ENCODE measurements around the gene ATP5MK. TPM values are rescaled to one million over a fixed set of nuclear protein-coding genes. Genes with fewer than 3 reads are reported as not detected.

The ATP5MK gene, protein sequence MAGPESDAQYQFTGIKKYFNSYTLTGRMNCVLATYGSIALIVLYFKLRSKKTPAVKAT
- polyA plus RNA-seq (2012; ENCODE audit: low read depth, missing spikeins) = 964 TPM

GRCh38 chr10:103396067-103396788 lies at the start of gene ATP5MK, which contains the start of gene PDCD11:
Gene ATP5MK (minus strand): TSS chr10:103396475. CDS start chr10:103392457, 4,018 bp downstream.
Gene PDCD11 (plus strand): TSS chr10:103396626. CDS start chr10:103398427, 1,801 bp downstream.
- peak; percentile 99 for FAIRE-seq
- TF ChIP-seq POLR2A (IDR thresholded peaks at IDR 0.05; ENCODE audit: low read depth, low read length) (peak; percentile 95), POU2F2 (IDR thresholded peaks at IDR 0.05; ENCODE audit: low read depth, low read length) (peak; percentile 11; the same call in 1 of the 2 replicates), PAX5 (IDR thresholded peaks at IDR 0.05; ENCODE audit: insufficient read depth, low read length, severe bottlenecking) (peak; percentile 19), POLR2AphosphoS5 (IDR thresholded peaks at IDR 0.05; ENCODE audit: low read depth, low read length) (peak; percentile 96), TAF1 (IDR thresholded peaks at IDR 0.05; ENCODE audit: low read depth, low read length) (peak; percentile 64), SPI1 (IDR thresholded peaks at IDR 0.05; ENCODE audit: low read depth, low read length) (peak; percentile 19; the same call in 1 of the 2 replicates)

GRCh38 chr10:103445366-103445765 lies 49.1 kb upstream of the ATP5MK start:
- no peak for FAIRE-seq
- no peak for DNase-seq (ENCODE audit: insufficient read length, low spot score)
- TF ChIP-seq POLR2AphosphoS5 (IDR thresholded peaks at IDR 0.05; ENCODE audit: low read depth, low read length) (no peak), TAF1 (IDR thresholded peaks at IDR 0.05; ENCODE audit: low read depth, low read length) (no peak), POLR2A (IDR thresholded peaks at IDR 0.05; ENCODE audit: low read depth, low read length) (no peak), POU2F2 (IDR thresholded peaks at IDR 0.05; ENCODE audit: low read depth, low read length) (no peak), PAX5 (IDR thresholded peaks at IDR 0.05; ENCODE audit: insufficient read depth, low read length, severe bottlenecking) (no peak), SPI1 (IDR thresholded peaks at IDR 0.05; ENCODE audit: low read depth, low read length) (no peak)

More at GRCh38 chr10:103396067-103396788, at the start of gene ATP5MK, which contains the start of gene PDCD11:
- peak; percentile 86 for DNase-seq (ENCODE audit: insufficient read length, low spot score)

GRCh38 chr10:103444478-103444877 lies 48.2 kb upstream of the ATP5MK start:
- DNase-seq (ENCODE audit: insufficient read length, low spot score) = no peak
- FAIRE-seq = no peak
- TF ChIP-seq POU2F2 (IDR thresholded peaks at IDR 0.05; ENCODE audit: low read depth, low read length) = no peak
- TF ChIP-seq TAF1 (IDR thresholded peaks at IDR 0.05; ENCODE audit: low read depth, low read length) = no peak
- no peak for TF ChIP-seq POLR2AphosphoS5 (IDR thresholded peaks at IDR 0.05; ENCODE audit: low read depth, low read length)
- TF ChIP-seq POLR2A (IDR thresholded peaks at IDR 0.05; ENCODE audit: low read depth, low read length) = no peak
- TF ChIP-seq SPI1 (IDR thresholded peaks at IDR 0.05; ENCODE audit: low read depth, low read length) = no peak
- TF ChIP-seq PAX5 (IDR thresholded peaks at IDR 0.05; ENCODE audit: insufficient read depth, low read length, severe bottlenecking) = no peak

GRCh38 chr10:103443475-103444185 lies 47.4 kb upstream of the ATP5MK start:
- 0 out of 2 replicates have a peak, but pooled peaks have one; percentile 32 for TF ChIP-seq POLR2A (IDR thresholded peaks at IDR 0.05; ENCODE audit: low read depth, low read length)
- no peak for TF ChIP-seq TAF1 (IDR thresholded peaks at IDR 0.05; ENCODE audit: low read depth, low read length)
- DNase-seq (ENCODE audit: insufficient read length, low spot score) (no peak), FAIRE-seq (no peak)

- no peak for FAIRE-seq
- DNase-seq (ENCODE audit: insufficient read length, low spot score) = no peak
- TF ChIP-seq POLR2A (IDR thresholded peaks at IDR 0.05; ENCODE audit: low read depth, low read length) (no peak), TAF1 (IDR thresholded peaks at IDR 0.05; ENCODE audit: low read depth, low read length) (no peak), POU2F2 (IDR thresholded peaks at IDR 0.05; ENCODE audit: low read depth, low read length) (no peak)
Observed at GRCh38 chr10:103442031-103442461, 45.8 kb upstream of the ATP5MK start.

DNA sequence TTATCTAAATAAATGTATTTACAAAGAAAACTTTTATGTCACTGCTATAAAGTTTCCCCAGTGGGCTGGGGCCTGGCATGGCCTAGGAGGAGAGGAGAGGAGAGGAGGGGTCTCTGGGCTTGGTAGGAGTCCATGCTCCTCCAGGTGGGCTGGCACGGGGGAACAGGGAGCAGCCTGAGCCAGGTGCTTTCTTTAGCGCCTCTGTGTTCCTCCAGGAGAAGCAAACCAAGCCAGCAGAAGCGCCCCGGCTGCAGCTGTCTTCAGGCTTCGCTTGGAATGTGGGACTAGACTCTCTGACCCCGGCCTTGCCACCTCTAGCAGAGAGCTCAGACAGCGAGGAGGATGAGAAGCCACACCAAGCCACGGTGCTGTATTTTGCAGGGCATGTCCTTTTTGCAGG lies 45.3 kb upstream of the ATP5MK start:
- FAIRE-seq (no peak), DNase-seq (ENCODE audit: insufficient read length, low spot score) (no peak)
- no peak for TF ChIP-seq POLR2AphosphoS5 (IDR thresholded peaks at IDR 0.05; ENCODE audit: low read depth, low read length)
- no peak for TF ChIP-seq POLR2A (IDR thresholded peaks at IDR 0.05; ENCODE audit: low read depth, low read length)
- no peak for TF ChIP-seq PAX5 (IDR thresholded peaks at IDR 0.05; ENCODE audit: insufficient read depth, low read length, severe bottlenecking)
- TF ChIP-seq SPI1 (IDR thresholded peaks at IDR 0.05; ENCODE audit: low read depth, low read length) = no peak
- TF ChIP-seq POU2F2 (IDR thresholded peaks at IDR 0.05; ENCODE audit: low read depth, low read length) = no peak

DNA sequence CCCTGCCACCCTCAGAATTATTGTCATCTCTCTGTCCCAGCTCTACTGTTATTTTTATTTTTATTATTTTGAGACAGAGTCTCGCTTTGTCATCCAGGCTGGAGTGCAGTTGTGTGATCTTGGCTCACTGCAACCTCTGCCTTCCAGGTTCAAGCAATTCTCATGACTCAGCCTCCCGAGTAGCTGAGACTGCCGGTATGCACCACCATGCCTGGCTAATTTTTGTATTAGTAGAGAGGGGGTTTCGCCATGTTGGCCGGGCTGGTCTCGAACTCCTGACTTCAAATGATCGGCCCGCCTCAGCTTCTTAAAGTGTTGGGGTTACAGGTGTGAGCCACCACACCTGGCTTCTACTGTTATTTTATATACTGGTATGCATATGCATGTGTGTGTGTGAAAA lies 44.9 kb upstream of the ATP5MK start:
- DNase-seq (ENCODE audit: insufficient read length, low spot score) = no peak
- FAIRE-seq = no peak
- no peak for TF ChIP-seq TAF1 (IDR thresholded peaks at IDR 0.05; ENCODE audit: low read depth, low read length)
- TF ChIP-seq POLR2A (IDR thresholded peaks at IDR 0.05; ENCODE audit: low read depth, low read length) = no peak
- no peak for TF ChIP-seq PAX5 (IDR thresholded peaks at IDR 0.05; ENCODE audit: insufficient read depth, low read length, severe bottlenecking)
- no peak for TF ChIP-seq SPI1 (IDR thresholded peaks at IDR 0.05; ENCODE audit: low read depth, low read length)
- TF ChIP-seq POLR2AphosphoS5 (IDR thresholded peaks at IDR 0.05; ENCODE audit: low read depth, low read length) = no peak
- no peak for TF ChIP-seq POU2F2 (IDR thresholded peaks at IDR 0.05; ENCODE audit: low read depth, low read length)

GRCh38 chr10:103440416-103440815 lies 44.1 kb upstream of the ATP5MK start:
- DNase-seq (ENCODE audit: insufficient read length, low spot score) = no peak
- no peak; the same call in 1 of the 2 replicates for TF ChIP-seq POLR2AphosphoS5 (IDR thresholded peaks at IDR 0.05; ENCODE audit: low read depth, low read length)
- no peak for TF ChIP-seq TAF1 (IDR thresholded peaks at IDR 0.05; ENCODE audit: low read depth, low read length)
- TF ChIP-seq POLR2A (IDR thresholded peaks at IDR 0.05; ENCODE audit: low read depth, low read length) = no peak; the same call in 1 of the 2 replicates
- TF ChIP-seq PAX5 (IDR thresholded peaks at IDR 0.05; ENCODE audit: insufficient read depth, low read length, severe bottlenecking) = no peak
- no peak for TF ChIP-seq POU2F2 (IDR thresholded peaks at IDR 0.05; ENCODE audit: low read depth, low read length)
- no peak for TF ChIP-seq SPI1 (IDR thresholded peaks at IDR 0.05; ENCODE audit: low read depth, low read length)
- no peak for FAIRE-seq

DNA sequence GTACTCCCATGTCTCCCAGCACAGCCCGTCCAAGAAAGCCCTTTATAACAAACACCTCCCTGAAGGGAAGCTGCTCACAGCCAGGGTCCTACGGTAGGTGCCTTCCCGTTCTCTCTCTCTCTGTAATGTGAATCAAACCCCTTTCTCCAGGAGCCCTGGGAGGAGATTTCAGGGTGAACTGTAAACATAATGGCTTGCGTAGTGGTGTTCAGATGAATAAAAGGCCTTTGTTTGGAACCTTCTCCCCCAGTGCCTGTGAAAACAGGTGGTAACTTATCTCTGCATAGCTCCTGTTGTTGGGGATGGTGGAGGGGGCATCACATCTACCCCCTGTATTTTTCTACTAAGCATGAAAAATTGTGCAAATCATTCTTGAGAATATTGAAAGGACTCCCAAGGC lies 43.5 kb upstream of the ATP5MK start:
- no peak for DNase-seq (ENCODE audit: insufficient read length, low spot score)
- TF ChIP-seq POLR2AphosphoS5 (IDR thresholded peaks at IDR 0.05; ENCODE audit: low read depth, low read length) (no peak), SPI1 (IDR thresholded peaks at IDR 0.05; ENCODE audit: low read depth, low read length) (no peak), POU2F2 (IDR thresholded peaks at IDR 0.05; ENCODE audit: low read depth, low read length) (no peak), POLR2A (IDR thresholded peaks at IDR 0.05; ENCODE audit: low read depth, low read length) (no peak), TAF1 (IDR thresholded peaks at IDR 0.05; ENCODE audit: low read depth, low read length) (no peak), PAX5 (IDR thresholded peaks at IDR 0.05; ENCODE audit: insufficient read depth, low read length, severe bottlenecking) (no peak)
- FAIRE-seq = no peak

All from GM12891 (cell line).